H9 (cell line): ENCODE data around the gene CRYBA2. TPM values are rescaled to one million over a fixed set of nuclear protein-coding genes. Genes with fewer than 3 reads are reported as not detected.

Source experiments
- DNase-seq: peaks from one replicate; pipeline ENCODE4 v3.0.0-alpha.2; 2017
- H2AFZ ChIP-seq: one replicate; pipeline ENCODE4 v1.6.1; 2013; ENCODE audit warnings: mild to moderate bottlenecking, low read length, control low read depth, moderate library complexity
- H2AK5ac ChIP-seq: 2 replicates; pipeline ENCODE4 v1.6.1; 2013; ENCODE audit warnings: low read length, control low read depth, mixed read lengths; ENCODE audit not compliant: insufficient read length
- H2BK120ac ChIP-seq: one replicate; pipeline ENCODE4 v1.6.1; 2013; ENCODE audit warnings: low read depth, mild to moderate bottlenecking, low read length, control low read depth, inconsistent platforms; ENCODE audit not compliant: poor library complexity, severe bottlenecking
- H2BK12ac ChIP-seq: 2 replicates; pipeline ENCODE4 v1.6.1; 2013; ENCODE audit warnings: low read length, control low read depth, mixed read lengths, low read depth; ENCODE audit not compliant: insufficient read length
- H2BK15ac ChIP-seq: 2 replicates; pipeline ENCODE4 v1.6.1; 2013; ENCODE audit warnings: low read depth, low read length, control low read depth
- H2BK20ac ChIP-seq: one replicate; pipeline ENCODE4 v1.6.1; 2013; ENCODE audit warnings: low read depth, mild to moderate bottlenecking, low read length, control low read depth, inconsistent platforms; ENCODE audit not compliant: poor library complexity, severe bottlenecking
- H2BK5ac ChIP-seq: 2 replicates; pipeline ENCODE4 v1.6.1; 2013; ENCODE audit warnings: low read length, control low read depth, mixed read lengths; ENCODE audit not compliant: insufficient read length
- H3K14ac ChIP-seq: 2 replicates; pipeline ENCODE4 v1.6.1; 2013; ENCODE audit warnings: low read length, control low read depth; ENCODE audit not compliant: insufficient read depth
- H3K18ac ChIP-seq: 2 replicates; pipeline ENCODE4 v1.6.1; 2013; ENCODE audit warnings: low read depth, mild to moderate bottlenecking, mixed read lengths, low read length, control low read depth; ENCODE audit not compliant: insufficient read length
- H3K23ac ChIP-seq: 2 replicates; pipeline ENCODE4 v1.6.1; 2013; ENCODE audit warnings: low read length, control low read depth, mixed read lengths, low read depth; ENCODE audit not compliant: insufficient read length
- H3K23me2 ChIP-seq: 2 replicates; pipeline ENCODE4 v1.6.1; 2013; ENCODE audit warnings: low read depth, mild to moderate bottlenecking, mixed read lengths, low read length, control low read depth; ENCODE audit not compliant: insufficient read length, poor library complexity, severe bottlenecking
- H3K27ac ChIP-seq: 2 replicates; pipeline ENCODE4 v1.5.1; 2013; ENCODE audit warnings: low read length, control low read depth, mixed read lengths, low read depth; ENCODE audit not compliant: insufficient read length
- H3K27me3 ChIP-seq: 2 replicates; pipeline ENCODE4 v1.6.1; 2013; ENCODE audit warnings: low read length, control low read depth, inconsistent platforms; ENCODE audit not compliant: insufficient read depth
- H3K4ac ChIP-seq: 2 replicates; pipeline ENCODE4 v1.6.1; 2013; ENCODE audit warnings: low read depth, mild to moderate bottlenecking, control low read depth, inconsistent platforms, low read length, moderate library complexity
- H3K4me1 ChIP-seq: 2 replicates; pipeline ENCODE4 v1.6.1; 2013; ENCODE audit warnings: low read length, control low read depth, inconsistent platforms; ENCODE audit not compliant: insufficient read depth
- H3K4me2 ChIP-seq: 2 replicates; pipeline ENCODE4 v1.6.1; 2013; ENCODE audit warnings: low read length, control low read depth, mixed read lengths; ENCODE audit not compliant: insufficient read length, insufficient read depth
- H3K56ac ChIP-seq: 2 replicates; pipeline ENCODE4 v1.6.1; 2013; ENCODE audit warnings: low read depth, mild to moderate bottlenecking, mixed read lengths, low read length, control low read depth; ENCODE audit not compliant: insufficient read length
- H3K79me1 ChIP-seq: 2 replicates; pipeline ENCODE4 v1.6.1; 2013; ENCODE audit warnings: low read depth, mild to moderate bottlenecking, moderate library complexity, low read length, control low read depth, inconsistent platforms; ENCODE audit not compliant: insufficient read depth, poor library complexity, severe bottlenecking
- H3K79me2 ChIP-seq: 2 replicates; pipeline ENCODE4 v1.6.1; 2013; ENCODE audit warnings: low read length, control low read depth, inconsistent platforms; ENCODE audit not compliant: insufficient read depth
- H3K9ac ChIP-seq: 2 replicates; pipeline ENCODE4 v1.6.1; 2013; ENCODE audit warnings: low read length, control low read depth, mixed read lengths; ENCODE audit not compliant: insufficient read length; ENCODE audit errors: extremely low read depth
- H3K9me3 ChIP-seq: one replicate; pipeline ENCODE4 v1.6.1; 2013; ENCODE audit warnings: low read depth, low read length, inconsistent platforms; ENCODE audit not compliant: control insufficient read depth
- H3T11ph ChIP-seq: one replicate; pipeline ENCODE4 v1.6.1; 2013; ENCODE audit warnings: mild to moderate bottlenecking, low read length, control low read depth, inconsistent platforms
- H4K20me1 ChIP-seq: one replicate; pipeline ENCODE4 v1.6.1; 2013; ENCODE audit not compliant: control insufficient read depth, insufficient read length, insufficient read depth
- H4K5ac ChIP-seq: 2 replicates; pipeline ENCODE4 v1.6.1; 2013; ENCODE audit warnings: low read depth, mild to moderate bottlenecking, mixed read lengths, low read length, control low read depth; ENCODE audit not compliant: insufficient read length
- H4K8ac ChIP-seq: replicated peaks from 2 replicates; pipeline ENCODE4 v1.6.1; 2013; ENCODE audit warnings: low read length, control low read depth, mixed read lengths, low read depth; ENCODE audit not compliant: insufficient read length
- H4K91ac ChIP-seq: 2 replicates; pipeline ENCODE4 v1.6.1; 2013; ENCODE audit warnings: low read depth, mild to moderate bottlenecking, moderate library complexity, mixed read lengths, low read length, control low read depth; ENCODE audit not compliant: insufficient read length
- H3K27ac Mint-ChIP-seq, 3 experiments: 2 replicates in 2 of 3; 3 replicates in 1 of 3; pipeline ENCODE4 v1.8.0; 2020 to 2021; ENCODE audit warnings: mixed read lengths in 3 of 3, mild to moderate bottlenecking in 1 of 3, moderate library complexity in 1 of 3
- H3K27me3 Mint-ChIP-seq: 2 replicates; pipeline ENCODE4 v1.8.0; 2021; ENCODE audit warnings: low read depth, mild to moderate bottlenecking, moderate library complexity, mixed read lengths
- H3K36me3 Mint-ChIP-seq, 3 experiments: 2 replicates in 2 of 3; 3 replicates in 1 of 3; pipeline ENCODE4 v1.8.0; 2020 to 2021; ENCODE audit warnings: low read depth in 3 of 3, mixed read lengths in 3 of 3; ENCODE audit not compliant: insufficient read depth in 1 of 3
- H3K4me1 Mint-ChIP-seq, 2 experiments: 2 replicates each; pipeline ENCODE4 v1.8.0; 2020; ENCODE audit warnings: mixed read lengths in 2 of 2
- H3K4me3 Mint-ChIP-seq, 2 experiments: 2 replicates in 1 of 2; 3 replicates in 1 of 2; pipeline ENCODE4 v1.8.0; 2020 to 2021; ENCODE audit warnings: mild to moderate bottlenecking in 2 of 2, mixed read lengths in 2 of 2, moderate library complexity in 1 of 2
- H3K9me3 Mint-ChIP-seq, 2 experiments: 2 replicates in 1 of 2; 3 replicates in 1 of 2; pipeline ENCODE4 v1.8.0; 2020; ENCODE audit warnings: mild to moderate bottlenecking in 2 of 2, mixed read lengths in 2 of 2, moderate library complexity in 1 of 2
- WGBS: extraction: QIAGEN DNeasy Blood & Tissue Kit; methylation state at CpG from one replicate; pipeline ENCODE4 v1.1.7; 2013; ENCODE audit warnings: missing lambda C conversion rate, low lambda C conversion rate, mixed read lengths; ENCODE audit not compliant: insufficient read length; ENCODE audit errors: extremely low coverage; 5-methylcytosine and 5-hydroxymethylcytosine counted together
- total RNA-seq: library from RNA; stranded (reverse); gene quantifications from 2 replicates; pipeline ENCODE4 v1.2.1, GENCODE V29; 2021
- TF ChIP-seq, protein P1 (sequence below): fragments of 200-600 bp; sonication (generic); conservative IDR thresholded peaks from 3 replicates; pipeline ENCODE4 v1.8.0; 2021; ENCODE audit warnings: antibody characterized with exemption, mild to moderate bottlenecking

CRYBA2 gene
- total RNA-seq, 1 experiment from 2014 or later, result not detected

DNA sequence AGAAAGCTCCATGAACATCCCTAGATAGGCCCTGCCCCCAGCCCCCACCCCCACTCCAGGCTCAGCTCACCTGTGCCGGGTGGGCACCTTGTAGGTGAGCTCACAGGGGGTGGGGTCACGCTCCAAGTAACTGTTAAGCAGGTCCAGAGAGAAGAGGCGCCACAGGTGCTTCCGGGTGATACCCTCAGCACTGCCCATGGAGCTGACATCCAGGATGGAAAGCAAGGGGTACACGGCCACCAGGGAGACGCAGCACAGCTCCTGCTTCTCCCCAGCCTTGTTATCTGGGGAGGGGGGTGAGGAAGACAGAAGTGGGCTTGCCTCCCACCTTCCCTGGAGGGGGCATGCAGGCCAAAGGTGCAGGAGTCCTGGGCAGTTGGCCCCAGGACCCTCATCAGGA lies 26.2 kb upstream of the CRYBA2 start:
- Mint-ChIP-seq H3K4me1 (peaks cover 6 to 7% of the 10 kb centered on the region in 2 experiments), H3K27ac (no peak overlapping the region)
- no peak overlapping the region for H3K23ac ChIP-seq

More for the DNA sequence above, 26.2 kb upstream of the CRYBA2 start:
- WGBS, result no CpG with 5 or more reads among the region's 6 CpGs
- DNase-seq, result no peak
- no peak overlapping the region for H3K56ac ChIP-seq
- H3K9ac ChIP-seq, result no peak overlapping the region
- H3K9me3 ChIP-seq, result no peaks in the 10 kb centered on the region
- no peaks in the 10 kb centered on the region for H3K36me3 Mint-ChIP-seq
- H4K8ac ChIP-seq, result no peak overlapping the region
- H3K27ac ChIP-seq, result no peak overlapping the region
- no peak overlapping the region for H4K5ac ChIP-seq
- H3K18ac ChIP-seq, result no peak overlapping the region
- no peak overlapping the region for H4K91ac ChIP-seq
- no peaks in the 10 kb centered on the region for H4K20me1 ChIP-seq
- H2BK20ac ChIP-seq, result no peak overlapping the region
- no peak overlapping the region for H2BK15ac ChIP-seq
- H3K4ac ChIP-seq, result no peak overlapping the region
- H3K4me2 ChIP-seq, result no peak overlapping the region
- no peaks in the 10 kb centered on the region for H3K79me2 ChIP-seq
- H2BK5ac ChIP-seq, result no peak overlapping the region
- TF ChIP-seq, protein P1, sequence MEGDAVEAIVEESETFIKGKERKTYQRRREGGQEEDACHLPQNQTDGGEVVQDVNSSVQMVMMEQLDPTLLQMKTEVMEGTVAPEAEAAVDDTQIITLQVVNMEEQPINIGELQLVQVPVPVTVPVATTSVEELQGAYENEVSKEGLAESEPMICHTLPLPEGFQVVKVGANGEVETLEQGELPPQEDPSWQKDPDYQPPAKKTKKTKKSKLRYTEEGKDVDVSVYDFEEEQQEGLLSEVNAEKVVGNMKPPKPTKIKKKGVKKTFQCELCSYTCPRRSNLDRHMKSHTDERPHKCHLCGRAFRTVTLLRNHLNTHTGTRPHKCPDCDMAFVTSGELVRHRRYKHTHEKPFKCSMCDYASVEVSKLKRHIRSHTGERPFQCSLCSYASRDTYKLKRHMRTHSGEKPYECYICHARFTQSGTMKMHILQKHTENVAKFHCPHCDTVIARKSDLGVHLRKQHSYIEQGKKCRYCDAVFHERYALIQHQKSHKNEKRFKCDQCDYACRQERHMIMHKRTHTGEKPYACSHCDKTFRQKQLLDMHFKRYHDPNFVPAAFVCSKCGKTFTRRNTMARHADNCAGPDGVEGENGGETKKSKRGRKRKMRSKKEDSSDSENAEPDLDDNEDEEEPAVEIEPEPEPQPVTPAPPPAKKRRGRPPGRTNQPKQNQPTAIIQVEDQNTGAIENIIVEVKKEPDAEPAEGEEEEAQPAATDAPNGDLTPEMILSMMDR, result no peak
- no peaks in the 10 kb centered on the region for H3K23me2 ChIP-seq
- H3K9me3 Mint-ChIP-seq, result no peaks in the 10 kb centered on the region
- no peak overlapping the region for H2BK12ac ChIP-seq
- no peak overlapping the region for H2AK5ac ChIP-seq
- H3T11ph ChIP-seq, result no peak overlapping the region
- H3K4me1 ChIP-seq, result no peaks in the 10 kb centered on the region
- no peak overlapping the region for H2AFZ ChIP-seq
- no peaks in the 10 kb centered on the region for H3K79me1 ChIP-seq
- H3K27me3 ChIP-seq, result no peaks in the 10 kb centered on the region; the same call in 1 of the 2 replicates
- peaks cover 28% of the 10 kb centered on the region for H3K27me3 Mint-ChIP-seq
- H3K4me3 Mint-ChIP-seq, result no peak overlapping the region
- no peak overlapping the region for H2BK120ac ChIP-seq
- no peak overlapping the region; the same call in 1 of the 2 replicates for H3K14ac ChIP-seq
